NCI-H146 (cell line): ENCODE results near the gene JAKMIP3.
A peak's percentile ranks its signal among the peaks of the same experiment; 100 is the strongest.
"Not testable (repeated sequence)": the region's sequence is repeated elsewhere in the genome, so short reads cannot be mapped to it uniquely, and the experiment has no call there.

Experiments used
- DNase-seq: peaks from one replicate; lab custom pipeline; 2025; lab: John Stamatoyannopoulos, UW

Gene JAKMIP3

DNA sequence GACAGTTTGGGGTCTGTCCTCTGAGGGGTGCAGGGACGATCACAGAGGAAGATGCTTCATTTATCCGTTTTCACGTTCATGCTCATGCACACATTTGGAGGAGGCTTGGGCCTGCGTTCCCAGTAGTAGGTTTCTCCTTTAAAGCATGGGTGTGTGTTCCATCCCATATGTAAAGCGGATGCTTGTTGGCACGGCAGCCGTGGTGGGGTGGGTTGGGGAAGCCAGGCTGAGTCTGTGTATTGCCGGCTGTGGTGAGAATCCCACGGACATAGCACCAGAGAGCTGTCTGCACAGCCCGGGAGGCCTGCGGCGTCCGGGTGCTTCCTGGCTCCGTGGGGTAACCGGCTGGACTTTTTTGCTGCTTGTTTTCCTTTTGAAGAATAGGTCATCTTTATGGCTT is 440 bp downstream of the JAKMIP3 start:
- no peak for DNase-seq

- DNase-seq = no peak
These were observed 1.1 kb downstream of the JAKMIP3 start for GRCh38 chr10:132066812-132067211.

DNA sequence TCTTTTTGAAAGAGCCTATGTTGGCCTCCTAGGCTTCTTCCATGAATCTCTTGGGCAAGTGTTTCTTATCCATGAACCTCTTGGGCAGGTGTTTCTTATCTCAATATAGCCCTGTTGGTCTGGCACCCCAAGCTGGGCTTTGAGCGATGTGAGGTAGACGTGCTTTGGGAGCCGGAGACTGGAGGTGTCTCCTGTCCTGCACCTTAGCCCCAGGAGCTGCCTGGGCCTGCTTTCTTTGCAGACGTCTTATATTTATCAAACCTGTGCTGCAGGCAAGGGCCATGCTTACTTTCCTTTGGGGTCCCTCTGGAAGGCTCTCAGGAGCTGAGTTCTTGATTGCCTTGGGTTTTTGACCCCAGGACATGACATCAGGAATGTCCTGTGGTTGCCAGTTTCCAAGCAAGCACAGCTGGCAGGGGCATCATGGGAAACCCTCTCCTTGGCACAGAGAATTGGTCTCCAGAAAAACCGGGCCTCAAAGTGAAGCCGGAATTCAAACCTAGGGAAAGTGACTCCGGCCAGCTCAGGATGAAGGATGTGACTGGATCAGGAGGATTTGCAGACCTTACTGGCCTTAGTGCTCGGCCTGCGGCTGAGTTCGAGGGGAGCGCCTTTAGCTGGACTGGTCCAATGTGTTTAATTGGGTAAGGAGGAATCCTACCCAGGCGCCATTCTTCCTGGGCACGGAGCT is 2.8 kb downstream of the JAKMIP3 start:
- no peak for DNase-seq

DNA sequence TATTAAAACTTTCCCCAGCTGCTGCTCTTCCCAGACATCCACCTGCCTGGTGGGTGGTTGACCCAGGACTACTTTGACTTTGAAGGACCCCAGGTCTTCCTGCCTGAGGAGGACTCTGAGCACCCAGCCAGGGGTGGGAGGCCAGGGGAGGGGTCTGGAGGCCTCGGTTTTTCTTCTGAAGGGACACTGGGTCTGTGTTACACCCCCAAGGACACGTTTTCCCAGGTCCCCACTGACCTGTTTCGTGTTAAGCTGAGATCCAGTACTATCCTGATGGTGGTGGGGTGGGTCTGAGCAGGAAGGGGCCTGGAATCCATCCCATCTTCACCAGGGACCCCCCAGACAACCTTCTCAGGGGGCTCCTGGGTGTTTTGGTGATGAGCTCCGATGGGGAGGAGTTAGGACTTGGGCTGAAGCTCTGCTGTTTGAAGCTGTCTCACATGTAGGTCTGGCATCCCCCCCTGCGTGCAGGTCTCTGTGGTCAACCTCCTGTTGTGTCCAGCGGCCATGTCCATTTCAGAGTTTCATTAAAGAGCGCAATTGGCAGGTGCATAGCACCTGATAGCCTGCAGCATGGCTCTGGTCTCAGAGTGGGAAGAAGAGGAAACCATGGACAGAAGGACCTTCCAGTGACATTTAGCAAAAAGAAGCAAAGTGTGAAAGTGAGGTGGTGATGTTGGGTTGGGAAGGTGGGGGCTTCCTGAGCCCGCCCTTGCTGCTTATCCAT is 3.5 kb downstream of the JAKMIP3 start:
- no peak for DNase-seq

- DNase-seq = no peak
These were observed 4.1 kb downstream of the JAKMIP3 start for GRCh38 chr10:132069849-132070182.

GRCh38 chr10:132070724-132071123 is 5.0 kb downstream of the JAKMIP3 start:
- no peak for DNase-seq

DNA sequence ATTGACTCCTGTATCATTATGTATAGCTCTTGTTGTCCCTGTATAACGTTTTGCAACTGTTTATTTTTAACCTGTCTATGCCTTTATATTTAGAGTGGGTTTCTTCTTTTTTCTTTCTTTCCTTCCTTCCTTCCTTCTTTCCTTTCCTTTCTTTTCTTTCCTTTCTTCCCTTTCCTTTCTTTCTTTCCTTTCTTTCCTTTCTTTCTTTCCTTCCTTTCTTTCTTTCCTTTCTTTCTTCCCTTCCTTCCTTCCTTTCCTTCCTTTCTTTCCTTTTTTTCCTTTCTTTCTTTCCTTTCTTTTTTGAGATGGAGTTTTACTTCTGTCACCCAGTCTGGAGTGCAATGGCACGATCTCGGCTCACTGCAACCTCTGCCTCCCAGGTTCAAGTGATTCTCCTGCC is 5.9 kb downstream of the JAKMIP3 start:
- DNase-seq = no peak

DNA sequence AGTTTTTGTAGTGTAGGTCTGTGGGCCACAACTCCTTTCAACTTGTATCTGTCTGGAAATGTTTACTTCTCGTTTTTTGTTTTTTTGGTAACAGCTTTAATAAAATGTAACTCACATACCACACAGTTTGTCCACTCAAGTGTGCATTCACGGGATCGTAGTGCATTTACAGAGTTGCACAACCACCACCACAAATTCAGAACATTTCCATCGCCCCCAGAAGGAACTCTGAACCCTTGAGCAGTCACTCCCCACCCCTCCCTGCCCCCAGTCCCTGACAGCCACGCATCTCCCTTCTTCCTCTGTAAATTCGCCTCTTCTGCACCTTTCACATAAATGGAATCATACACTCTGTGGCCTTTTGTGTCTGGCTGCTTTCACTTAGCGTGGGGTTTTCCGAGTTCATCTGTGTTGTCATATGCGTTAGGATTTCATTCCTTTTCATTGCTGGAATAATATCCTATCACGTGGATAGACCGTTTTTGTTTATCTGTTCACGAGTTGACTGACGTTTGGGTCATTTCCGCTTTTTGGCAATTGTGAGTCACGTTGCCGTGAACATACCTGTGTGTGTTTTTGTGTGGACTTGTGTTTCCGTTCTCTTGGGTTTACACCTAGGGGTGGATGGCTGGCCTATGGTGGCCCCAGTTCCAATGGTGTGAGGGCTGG is 10.3 kb downstream of the JAKMIP3 start:
- DNase-seq = no peak

GRCh38 chr10:132076578-132077081 is 10.9 kb downstream of the JAKMIP3 start:
- no peak for DNase-seq

- DNase-seq = no peak
These were observed 11.3 kb downstream of the JAKMIP3 start for GRCh38 chr10:132077091-132077490.

GRCh38 chr10:132078746-132079345 is 13.1 kb downstream of the JAKMIP3 start:
- no peak for DNase-seq

- not testable (repeated sequence) for DNase-seq
These were observed 18.6 kb downstream of the JAKMIP3 start for GRCh38 chr10:132084384-132084783.

- DNase-seq = not testable (repeated sequence)
These were observed 27.5 kb downstream of the JAKMIP3 start for GRCh38 chr10:132093236-132093635.

DNA sequence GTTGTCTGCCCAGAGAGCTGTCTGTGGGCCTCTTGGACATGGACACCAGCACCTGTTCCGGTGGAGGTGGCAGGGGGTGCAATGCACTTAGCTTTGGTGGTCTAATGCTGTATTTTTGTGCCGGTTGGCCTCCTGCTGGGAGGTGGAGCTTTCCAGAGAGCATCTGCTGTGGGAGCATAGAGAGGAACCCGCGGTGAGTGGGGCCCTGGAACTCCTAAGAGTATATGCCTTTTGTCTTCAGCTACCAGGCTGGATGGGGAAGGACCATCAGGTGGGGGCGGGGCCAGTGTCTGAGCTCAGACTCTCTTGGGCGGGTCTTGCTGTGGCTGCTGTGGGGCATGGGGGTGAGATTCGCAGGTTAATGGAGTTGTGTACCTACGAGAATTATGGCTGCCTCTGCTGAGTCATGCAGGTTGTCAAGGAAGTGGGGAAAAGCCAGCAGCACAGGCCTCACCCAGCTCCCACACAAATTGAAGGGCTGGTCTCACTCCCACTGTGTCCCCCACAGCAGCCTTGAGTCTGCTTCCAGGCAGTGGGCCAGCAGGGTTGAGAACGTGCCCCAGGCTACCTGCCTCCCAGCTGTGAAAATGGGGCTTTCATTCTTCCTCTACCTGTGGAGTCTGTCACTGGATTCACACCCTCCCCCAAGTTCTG is 29.0 kb downstream of the JAKMIP3 start:
- peak; percentile 16 for DNase-seq

GRCh38 chr10:132095403-132096113 is 29.8 kb downstream of the JAKMIP3 start:
- DNase-seq = no peak

DNA sequence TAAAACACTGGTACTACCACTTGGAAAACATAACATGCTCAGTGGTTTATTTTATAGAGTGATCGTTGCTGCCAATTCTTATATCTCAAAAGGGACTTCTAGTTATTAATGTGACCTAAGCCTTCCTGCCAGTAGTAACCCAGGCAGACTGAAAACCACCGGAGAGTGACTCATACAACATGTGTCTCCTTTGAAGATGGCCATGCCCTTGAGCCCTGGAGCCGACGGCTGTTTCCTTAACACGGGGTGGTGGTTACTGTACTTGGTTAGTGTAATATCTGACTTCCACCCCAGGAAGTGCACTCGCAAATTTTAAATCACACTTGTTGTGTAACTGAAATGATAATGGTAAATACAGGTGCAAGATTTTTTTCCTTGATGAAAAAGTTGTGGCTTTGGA is 30.5 kb downstream of the JAKMIP3 start:
- DNase-seq = no peak

DNA sequence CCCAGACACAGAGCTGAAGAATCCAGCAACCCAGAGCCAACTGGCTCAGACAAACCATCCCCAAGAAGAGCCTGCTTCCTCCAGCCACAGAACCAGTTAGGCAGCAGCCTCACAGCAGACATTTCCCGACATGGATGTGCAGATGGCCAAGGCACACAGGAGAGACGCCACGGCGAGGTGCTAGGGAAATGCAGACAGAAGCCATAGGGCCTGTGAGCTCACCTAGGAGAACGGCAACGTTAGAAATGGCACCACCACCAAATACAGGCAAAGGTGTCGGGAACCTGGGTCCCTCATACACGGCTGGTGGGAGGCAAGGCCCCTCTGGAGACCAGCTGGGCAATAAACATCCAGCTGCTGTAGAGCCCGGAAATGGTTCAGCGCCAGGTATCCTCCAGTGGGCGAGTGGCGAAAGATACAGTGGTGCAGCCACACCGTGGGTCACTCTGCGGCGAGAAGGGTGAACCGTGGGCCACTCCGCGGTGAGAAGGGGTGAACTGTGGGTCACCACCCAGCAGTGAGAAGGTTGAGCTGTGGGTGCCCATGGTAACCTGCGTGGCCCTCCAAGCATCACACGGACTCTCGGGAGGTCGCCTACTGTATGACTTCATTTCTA is 31.2 kb downstream of the JAKMIP3 start:
- DNase-seq = no peak

GRCh38 chr10:132097609-132098377 is 32.0 kb downstream of the JAKMIP3 start:
- no peak for DNase-seq

DNA sequence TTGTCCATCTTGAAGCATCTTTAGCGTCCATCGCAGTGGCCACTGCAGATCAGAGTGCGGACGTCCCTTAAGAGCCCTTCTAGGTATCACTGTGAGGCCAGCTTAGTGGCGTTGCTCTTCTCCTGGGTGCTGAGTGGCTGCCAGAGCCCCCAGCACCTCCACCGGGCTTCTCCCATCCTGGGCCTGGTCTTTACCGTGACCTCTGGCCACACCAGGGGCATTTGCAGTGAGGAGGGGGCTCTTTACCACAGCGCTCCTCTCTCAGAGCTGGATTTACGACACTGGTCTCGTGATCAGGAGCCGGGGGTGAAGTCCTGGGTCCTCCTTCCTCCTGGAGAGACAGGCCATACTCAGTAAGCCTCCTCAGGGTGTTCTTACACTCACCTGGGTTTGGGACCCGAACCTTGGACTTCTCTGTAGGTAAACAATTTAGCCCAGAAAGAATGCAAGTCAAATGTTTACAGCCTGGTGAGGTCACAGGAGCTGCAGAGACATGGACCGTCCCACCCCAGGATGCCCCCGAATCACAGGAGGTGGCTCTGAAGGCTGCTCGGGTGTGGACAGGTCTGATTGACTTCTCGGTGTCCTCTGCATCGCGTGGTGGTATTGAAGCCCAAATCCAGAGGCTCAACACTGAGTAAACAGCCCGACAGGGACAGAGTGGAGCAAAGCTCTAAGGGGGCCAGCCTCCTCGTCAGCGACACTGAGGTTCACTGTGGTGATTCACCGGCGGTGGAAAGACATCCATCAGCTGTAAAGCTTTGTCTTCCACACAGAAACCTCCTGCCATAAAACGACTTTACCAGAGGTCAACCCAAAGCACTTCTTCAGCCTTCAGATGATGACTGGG is 33.0 kb downstream of the JAKMIP3 start:
- DNase-seq = no peak
